ENCODE measurements around the gene NCOA5.

Gene NCOA5

DNA sequence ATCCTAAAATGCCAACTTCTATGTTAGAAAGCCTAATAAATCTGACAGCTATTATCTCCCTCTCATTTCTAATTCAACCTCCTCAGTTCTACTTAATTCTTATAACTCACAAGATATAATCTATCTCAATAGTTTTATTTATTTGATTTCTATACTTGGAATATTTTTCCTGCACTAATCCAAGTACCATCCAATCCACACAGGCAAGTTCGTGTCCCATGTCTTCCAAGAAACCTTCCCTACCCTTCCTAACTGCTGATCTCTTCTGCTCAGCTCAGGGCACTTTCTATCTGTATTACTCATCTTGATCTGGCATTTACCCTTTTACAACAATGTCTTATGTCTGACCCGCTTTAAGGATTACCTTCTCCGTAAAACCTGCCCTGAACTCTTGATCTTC is 18.2 kb downstream of the NCOA5 start:
- no peak for FAIRE-seq
- no peak for TF ChIP-seq CTCF (IDR thresholded peaks at IDR 0.05; ENCODE audit: insufficient read depth, missing control alignments)
- no peak for DNase-seq (ENCODE audit: insufficient read length, low spot score)

GRCh38 chr20:46070215-46070900 is 19.4 kb downstream of the NCOA5 start:
- DNase-seq (ENCODE audit: insufficient read length, low spot score), result no peak
- no peak for FAIRE-seq
- TF ChIP-seq CTCF (IDR thresholded peaks at IDR 0.05; ENCODE audit: insufficient read depth, missing control alignments), result no peak

GRCh38 chr20:46065691-46066090 is 24.1 kb downstream of the NCOA5 start:
- FAIRE-seq (no peak), DNase-seq (ENCODE audit: insufficient read length, low spot score) (no peak)
- TF ChIP-seq CTCF (IDR thresholded peaks at IDR 0.05; ENCODE audit: insufficient read depth, missing control alignments), result no peak

- FAIRE-seq, result no peak
- no peak for TF ChIP-seq CTCF (IDR thresholded peaks at IDR 0.05; ENCODE audit: insufficient read depth, missing control alignments)
- no peak for DNase-seq (ENCODE audit: insufficient read length, low spot score)
Measured at GRCh38 chr20:46065006-46065405, 24.8 kb downstream of the NCOA5 start.

DNA sequence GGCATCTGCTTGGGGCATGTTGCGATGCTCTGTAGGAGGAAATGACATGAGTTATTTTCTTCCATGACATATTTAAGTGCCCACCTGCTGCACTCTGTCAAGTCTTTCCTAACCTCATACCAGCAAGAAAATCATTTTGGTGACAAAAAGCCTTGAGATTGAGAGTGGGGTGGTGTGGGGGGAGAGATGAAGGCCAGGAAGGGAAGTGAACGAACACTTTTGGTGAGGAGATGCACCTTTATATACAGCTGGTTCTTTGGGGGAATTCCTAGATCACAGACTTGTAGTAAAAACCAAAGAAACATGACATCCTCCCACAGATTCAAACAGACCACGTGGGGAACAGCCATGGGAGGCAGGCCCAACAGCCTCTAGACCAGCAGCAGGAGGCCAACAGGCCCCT is 26.1 kb downstream of the NCOA5 start:
- no peak for FAIRE-seq
- no peak for TF ChIP-seq CTCF (IDR thresholded peaks at IDR 0.05; ENCODE audit: insufficient read depth, missing control alignments)
- DNase-seq (ENCODE audit: insufficient read length, low spot score), result no peak

DNA sequence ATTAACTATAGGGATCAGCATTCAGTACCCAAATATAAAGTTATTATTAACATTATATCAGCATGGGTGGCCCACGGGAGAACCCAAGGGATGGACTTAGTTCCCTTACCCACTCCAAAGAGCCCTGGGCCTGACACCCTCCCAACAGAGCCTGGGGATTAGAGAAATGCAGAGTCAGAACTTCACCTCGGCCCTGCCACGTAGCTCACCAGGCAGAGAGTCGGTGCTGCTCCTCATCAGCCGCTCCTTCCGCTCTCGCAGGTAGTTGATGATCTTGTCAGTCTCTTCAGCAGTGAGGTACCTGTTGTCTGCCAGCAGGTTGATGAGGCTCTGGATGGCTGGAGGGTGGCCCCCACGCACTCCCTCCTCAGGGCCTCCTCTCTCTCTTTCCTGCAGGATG is 26.6 kb downstream of the NCOA5 start:
- FAIRE-seq (no peak), DNase-seq (ENCODE audit: insufficient read length, low spot score) (no peak)
- no peak for TF ChIP-seq CTCF (IDR thresholded peaks at IDR 0.05; ENCODE audit: insufficient read depth, missing control alignments)

- DNase-seq (ENCODE audit: insufficient read length, low spot score) (no peak), FAIRE-seq (no peak)
- no peak for TF ChIP-seq CTCF (IDR thresholded peaks at IDR 0.05; ENCODE audit: insufficient read depth, missing control alignments)
Measured at GRCh38 chr20:46062621-46063020, 27.1 kb downstream of the NCOA5 start.

Measured in D721Med (cell line).